ENCODE data around the gene PRPSAP1.

PRPSAP1 gene

GRCh38 chr17:76263896-76264295, 89.8 kb downstream of the PRPSAP1 start:
- DNase-seq: no peak

GRCh38 chr17:76262732-76263344, 90.9 kb downstream of the PRPSAP1 start:
- no peak for DNase-seq

- DNase-seq: no peak
These were observed 92.1 kb downstream of the PRPSAP1 start for GRCh38 chr17:76261421-76262215.

- no peak for DNase-seq
These were observed 93.0 kb downstream of the PRPSAP1 start for GRCh38 chr17:76260669-76261068.

GRCh38 chr17:76260220-76260619, 93.5 kb downstream of the PRPSAP1 start:
- no peak for DNase-seq
